NCI-H146 treated with DMSO at 0.1 percent for 48 hours (cell line): ENCODE measurements around the gene ASTL.
A peak's percentile ranks its signal among the peaks of the same experiment; 100 is the strongest.

ENCODE experiments used
- DNase-seq: peaks from one replicate; lab custom pipeline; 2025; ENCODE audit not compliant: unreplicated experiment; lab: John Stamatoyannopoulos, UW

The ASTL gene

GRCh38 chr2:96102596-96103186 lies 35.6 kb downstream of the ASTL start:
- no peak for DNase-seq

- DNase-seq: no peak
Measured at GRCh38 chr2:96100893-96101304, 37.4 kb downstream of the ASTL start.

- DNase-seq: no peak
Measured at GRCh38 chr2:96099861-96100798, 38.2 kb downstream of the ASTL start.

GRCh38 chr2:96098900-96099590 lies 39.3 kb downstream of the ASTL start:
- no peak for DNase-seq

GRCh38 chr2:96097951-96098823 lies 40.1 kb downstream of the ASTL start:
- DNase-seq: no peak

- no peak for DNase-seq
Measured at GRCh38 chr2:96097441-96097840, 40.9 kb downstream of the ASTL start.

GRCh38 chr2:96095116-96095636 lies 43.1 kb downstream of the ASTL start:
- DNase-seq: peak; percentile 13

GRCh38 chr2:96093528-96093927 lies 44.8 kb downstream of the ASTL start:
- DNase-seq: no peak

- DNase-seq: no peak
Measured at GRCh38 chr2:96092951-96093350, 45.4 kb downstream of the ASTL start.

- no peak for DNase-seq
Measured at GRCh38 chr2:96092573-96092877, 45.8 kb downstream of the ASTL start.

GRCh38 chr2:96091711-96092572 lies 46.4 kb downstream of the ASTL start:
- DNase-seq: no peak

- DNase-seq: no peak
Measured at GRCh38 chr2:96091141-96091710, 47.1 kb downstream of the ASTL start.

GRCh38 chr2:96090196-96090926 lies 47.9 kb downstream of the ASTL start:
- DNase-seq: no peak

GRCh38 chr2:96089356-96090195 lies 48.7 kb downstream of the ASTL start:
- DNase-seq: no peak

GRCh38 chr2:96088340-96089335 lies 49.7 kb downstream of the ASTL start:
- no peak for DNase-seq

- DNase-seq: no peak
Measured at GRCh38 chr2:96087130-96087529, 51.2 kb downstream of the ASTL start.
